IMR-90 (cell line): ENCODE measurements around the gene CD24. TPM values are rescaled to one million over a fixed set of nuclear protein-coding genes. Genes with fewer than 3 reads are reported as not detected.

Experiments used
- ATAC-seq: fragments of 200-7000 bp; cut with Tn5 transposase; 2 replicates; pipeline ENCODE4 v1.9.1; 2020; ENCODE audit warnings: low read depth, mild to moderate bottlenecking, moderate library complexity
- BruUV-seq: library from RNA; stranded (reverse); fragments of 400-500 nt; replicated peaks from 2 replicates; lab custom pipeline; 2021; lab: Mats Ljungman, UMichigan
- CTCF ChIA-PET: fragments of 300-600 bp; formaldehyde crosslinking; extraction: SDS; loops from one replicate; lab custom pipeline; 2021; ENCODE audit warnings: antibody characterized with exemption; lab: Yijun Ruan, JAX
- POLR2A ChIA-PET: fragments of 300-600 bp; sonication (Branson Sonifier 250); formaldehyde crosslinking; loops from one replicate; lab custom pipeline; 2022; ENCODE audit warnings: antibody characterized with exemption; ENCODE audit not compliant: unreplicated experiment; lab: Charles Lee
- DNase-seq: peaks from one replicate; pipeline ENCODE4 v3.0.0; 2013
- H2AFZ ChIP-seq: replicated peaks from 2 replicates; pipeline ENCODE3; 2013; ENCODE audit warnings: low read length, mild to moderate bottlenecking; ENCODE audit not compliant: poor library complexity
- H2AK5ac ChIP-seq: 2 replicates; pipeline ENCODE4 v1.6.1; 2013; ENCODE audit warnings: low read depth, low read length, inconsistent platforms
- H2AK9ac ChIP-seq: replicated peaks from 2 replicates; pipeline ENCODE3; 2013; ENCODE audit warnings: mild to moderate bottlenecking, low read depth, low read length, moderate library complexity; ENCODE audit not compliant: poor library complexity
- H2BK120ac ChIP-seq: 2 replicates; pipeline ENCODE4 v1.6.1; 2013; ENCODE audit warnings: low read depth, low read length, inconsistent platforms
- H2BK15ac ChIP-seq: 3 replicates; pipeline ENCODE4 v1.6.1; 2013; ENCODE audit warnings: low read depth, low read length, inconsistent platforms
- H2BK20ac ChIP-seq: 2 replicates; pipeline ENCODE4 v1.6.1; 2013; ENCODE audit warnings: low read depth, mild to moderate bottlenecking, inconsistent platforms, low read length, moderate library complexity
- H2BK5ac ChIP-seq: 2 replicates; pipeline ENCODE4 v1.6.1; 2013; ENCODE audit warnings: mild to moderate bottlenecking, low read depth, low read length, inconsistent platforms; ENCODE audit not compliant: poor library complexity, severe bottlenecking
- H3K14ac ChIP-seq: replicated peaks from 2 replicates; pipeline ENCODE4 v1.6.1; 2013; ENCODE audit warnings: low read depth, low read length, inconsistent platforms
- H3K18ac ChIP-seq: 2 replicates; pipeline ENCODE4 v1.6.1; 2013; ENCODE audit warnings: low read depth, low read length, control low read depth
- H3K23ac ChIP-seq: 2 replicates; pipeline ENCODE4 v1.6.1; 2013; ENCODE audit warnings: low read depth, low read length, inconsistent platforms
- H3K27ac ChIP-seq: 2 replicates; pipeline ENCODE4 v1.5.1; 2013; ENCODE audit warnings: mild to moderate bottlenecking, control low read depth, low read length; ENCODE audit not compliant: insufficient read depth
- H3K27me3 ChIP-seq: 2 replicates; pipeline ENCODE4 v1.6.1; 2013; ENCODE audit warnings: low read length; ENCODE audit not compliant: control insufficient read depth, insufficient read depth
- H3K36me3 ChIP-seq: 2 replicates; pipeline ENCODE4 v1.6.1; 2013; ENCODE audit warnings: low read length, mixed read lengths; ENCODE audit not compliant: control insufficient read depth, insufficient read depth
- H3K4ac ChIP-seq: 2 replicates; pipeline ENCODE4 v1.6.1; 2013; ENCODE audit warnings: low read depth, low read length, inconsistent platforms
- H3K4me1 ChIP-seq: 2 replicates; pipeline ENCODE4 v1.6.1; 2013; ENCODE audit warnings: low read length, mixed read lengths; ENCODE audit not compliant: control insufficient read depth, insufficient read depth
- H3K4me2 ChIP-seq: 2 replicates; pipeline ENCODE4 v1.6.1; 2013; ENCODE audit warnings: low read depth, mild to moderate bottlenecking, control low read depth, low read length, moderate library complexity
- H3K4me3 ChIP-seq: 2 replicates; pipeline ENCODE4 v1.5.1; 2013; ENCODE audit warnings: low read depth, mild to moderate bottlenecking, control low read depth, low read length, moderate library complexity; ENCODE audit not compliant: insufficient read depth
- H3K56ac ChIP-seq: 2 replicates; pipeline ENCODE4 v1.6.1; 2013; ENCODE audit warnings: low read length, inconsistent platforms; ENCODE audit not compliant: insufficient read depth; ENCODE audit errors: extremely low read depth
- H3K79me1 ChIP-seq, 2 experiments: 2 replicates each; pipeline ENCODE4 v1.6.1; 2013; ENCODE audit warnings: low read length in 2 of 2, inconsistent platforms in 1 of 2, low read depth in 1 of 2
- H3K9ac ChIP-seq: 2 replicates; pipeline ENCODE4 v1.6.1; 2013; ENCODE audit warnings: low read depth, low read length, control low read depth
- H3K9me1 ChIP-seq: 2 replicates; pipeline ENCODE4 v1.6.1; 2013; ENCODE audit warnings: low read length, inconsistent platforms; ENCODE audit not compliant: insufficient read depth
- H3K9me3 ChIP-seq: 2 replicates; pipeline ENCODE4 v1.6.1; 2013; ENCODE audit warnings: low read length; ENCODE audit not compliant: control insufficient read depth, insufficient read depth
- H4K20me1 ChIP-seq: 2 replicates; pipeline ENCODE4 v1.6.1; 2013; ENCODE audit warnings: low read length, inconsistent platforms; ENCODE audit not compliant: insufficient read depth
- H4K5ac ChIP-seq: 2 replicates; pipeline ENCODE4 v1.6.1; 2013; ENCODE audit warnings: mild to moderate bottlenecking, low read depth, low read length, control low read depth
- H4K8ac ChIP-seq, 2 experiments: 2 replicates each; pipeline ENCODE4 v1.6.1; 2013; ENCODE audit warnings: low read depth in 2 of 2, low read length in 2 of 2, control low read depth in 1 of 2, inconsistent platforms in 1 of 2
- H4K91ac ChIP-seq: 2 replicates; pipeline ENCODE4 v1.6.1; 2013; ENCODE audit warnings: low read depth, low read length, inconsistent platforms; ENCODE audit not compliant: insufficient read depth
- BHLHE40 ChIP-seq: fragments of 150-350 bp; IDR thresholded peaks from 2 replicates; pipeline ENCODE4 v1.6.1; 2016; ENCODE audit warnings: mild to moderate bottlenecking, low read depth, low read length
- CEBPB ChIP-seq: IDR thresholded peaks from 2 replicates; pipeline ENCODE4 v1.6.1; 2012; ENCODE audit warnings: low read depth, low read length, improper control_type of control experiment
- CHD1 ChIP-seq: IDR thresholded peaks from 2 replicates; pipeline ENCODE4 v1.6.1; 2012; ENCODE audit warnings: low read depth, low read length, improper control_type of control experiment
- FOS ChIP-seq: fragments of 150-350 bp; IDR thresholded peaks from 2 replicates; pipeline ENCODE4 v1.6.1; 2016; ENCODE audit warnings: low read depth, low read length
- MAFK ChIP-seq: IDR thresholded peaks from 2 replicates; pipeline ENCODE4 v1.6.1; 2012; ENCODE audit warnings: low read depth, low read length, improper control_type of control experiment
- MAZ ChIP-seq: IDR thresholded peaks from 2 replicates; pipeline ENCODE4 v1.6.1; 2012; ENCODE audit warnings: low read depth, mild to moderate bottlenecking, low read length, improper control_type of control experiment, moderate library complexity, borderline replicate concordance
- MXI1 ChIP-seq: IDR thresholded peaks from 2 replicates; pipeline ENCODE4 v1.6.1; 2012; ENCODE audit warnings: low read depth, mild to moderate bottlenecking, low read length, moderate library complexity, borderline replicate concordance
- NFE2L2 ChIP-seq: fragments of 150-350 bp; IDR thresholded peaks from 2 replicates; pipeline ENCODE4 v1.6.1; 2016; ENCODE audit warnings: low read depth, mild to moderate bottlenecking, low read length
- POLR2A ChIP-seq: IDR thresholded peaks from 2 replicates; pipeline ENCODE4 v1.6.1; 2012; ENCODE audit warnings: mild to moderate bottlenecking, low read depth, low read length
- RAD21 ChIP-seq: IDR thresholded peaks from 2 replicates; pipeline ENCODE4 v1.6.1; 2012; ENCODE audit warnings: low read length, improper control_type of control experiment
- RCOR1 ChIP-seq: IDR thresholded peaks from 2 replicates; pipeline ENCODE4 v1.6.1; 2012; ENCODE audit warnings: mild to moderate bottlenecking, low read length, improper control_type of control experiment; ENCODE audit not compliant: insufficient replicate concordance
- RFX5 ChIP-seq: IDR thresholded peaks from 2 replicates; pipeline ENCODE4 v1.8.0; 2012; ENCODE audit warnings: low read depth, mild to moderate bottlenecking, low read length, moderate library complexity
- SMC3 ChIP-seq: fragments of 150-350 bp; IDR thresholded peaks from 2 replicates; pipeline ENCODE4 v1.6.1; 2016; ENCODE audit warnings: low read depth, mild to moderate bottlenecking, antibody characterized with exemption, low read length, moderate library complexity
- USF2 ChIP-seq: fragments of 150-350 bp; IDR thresholded peaks from 2 replicates; pipeline ENCODE4 v1.6.1; 2017; ENCODE audit warnings: mild to moderate bottlenecking, antibody characterized with exemption, low read length, low read depth
- WGBS, 2 experiments: methylation state at CpG; one replicate each; pipeline versions ENCODE4 v1.1.5 to v1.1.7; 2013; ENCODE audit warnings: missing lambda C conversion rate in 2 of 2; ENCODE audit not compliant: insufficient read length in 1 of 2; ENCODE audit errors: extremely low coverage in 2 of 2; 5-methylcytosine and 5-hydroxymethylcytosine counted together
- dilution Hi-C: fragments of 300-500 bp; cut with HindIII; formaldehyde crosslinking; loops from one replicate; pipeline ENCODE4 v1.14.3; 2018; ENCODE audit warnings: low sequenced_read_pairs; ENCODE audit not compliant: unreplicated experiment
- in situ Hi-C: fragments of 300-500 bp; cut with MboI; formaldehyde crosslinking; loops from 3 replicates; pipeline ENCODE4 v1.14.3; 2019; ENCODE audit warnings: low sequenced_read_pairs, inconsistent platforms, mixed read lengths
- intact Hi-C: fragments of 100-400 bp; cut with micrococcal nuclease; formaldehyde crosslinking; loops from 2 replicates; pipeline ENCODE4 v1.10.0; 2022
- polyA plus RNA-seq, 3 experiments: library from polyadenylated mRNA; depleted of rRNA; stranded (reverse); fragments of >200 nt; gene quantifications; 2 replicates each; pipeline ENCODE4 v1.2.3, GENCODE V29; 2012; ENCODE audit warnings: low replicate concordance in 1 of 3
- total RNA-seq: library from RNA; depleted of rRNA; stranded (reverse); fragments of >200 nt; gene quantifications from 2 replicates; pipeline ENCODE4 v1.2.3, GENCODE V29; 2012
- TF ChIP-seq, protein P1 (sequence below): fragments of 150-350 bp; IDR thresholded peaks from 2 replicates; pipeline ENCODE4 v1.6.1; 2016; ENCODE audit warnings: low read depth, mild to moderate bottlenecking, low read length, moderate library complexity, borderline replicate concordance
- TF ChIP-seq, protein P2 (sequence below): conservative IDR thresholded peaks from 2 replicates; pipeline ENCODE4 v1.5.1; 2012; ENCODE audit warnings: mild to moderate bottlenecking, low read depth, low read length, improper control_type of control experiment

The CD24 gene
- total and polyA plus RNA-seq, 2 of the 4 experiments (the other 2 are of a cell fraction): 0.07 to 0.18 TPM

DNA sequence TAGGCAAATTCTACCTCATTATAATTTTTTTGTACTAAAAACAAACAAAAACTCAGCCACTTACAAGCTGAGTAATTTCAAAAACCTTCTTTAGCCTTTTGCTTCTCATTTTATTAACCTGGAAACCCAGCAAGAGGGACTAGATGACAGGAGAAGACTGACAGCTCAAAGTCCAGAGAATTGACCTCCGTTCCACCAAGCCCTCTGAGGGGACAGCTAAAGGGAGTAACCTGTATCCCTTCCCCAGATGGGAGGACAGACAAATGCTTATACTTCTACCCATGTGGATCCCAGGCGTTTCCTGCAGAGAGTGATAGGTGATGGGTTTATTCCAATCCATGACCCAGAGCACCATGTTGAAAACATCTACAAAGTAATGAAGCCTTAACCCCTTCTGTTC, 35.0 kb upstream of the CD24 start:
- no CpG with 5 or more reads among the region's 2 CpGs for WGBS, 2 experiments
- no peaks in the 10 kb centered on the region for H3K27me3 ChIP-seq
- no peaks in the 10 kb centered on the region for H3K9me1 ChIP-seq
- H3K4me2 ChIP-seq: no peak overlapping the region
- H3K4me3 ChIP-seq: no peak overlapping the region
- H4K8ac ChIP-seq: no peak overlapping the region
- no peak for TF ChIP-seq MXI1
- no peak for TF ChIP-seq RFX5
- no peak for TF ChIP-seq NFE2L2
- no peak for TF ChIP-seq MAZ
- no peak for TF ChIP-seq USF2
- TF ChIP-seq SMC3: no peak
- no peak for TF ChIP-seq POLR2A
- TF ChIP-seq RAD21: no peak
- no peak for TF ChIP-seq FOS
- TF ChIP-seq MAFK: no peak
- TF ChIP-seq CEBPB: no peak
- TF ChIP-seq, protein P1, sequence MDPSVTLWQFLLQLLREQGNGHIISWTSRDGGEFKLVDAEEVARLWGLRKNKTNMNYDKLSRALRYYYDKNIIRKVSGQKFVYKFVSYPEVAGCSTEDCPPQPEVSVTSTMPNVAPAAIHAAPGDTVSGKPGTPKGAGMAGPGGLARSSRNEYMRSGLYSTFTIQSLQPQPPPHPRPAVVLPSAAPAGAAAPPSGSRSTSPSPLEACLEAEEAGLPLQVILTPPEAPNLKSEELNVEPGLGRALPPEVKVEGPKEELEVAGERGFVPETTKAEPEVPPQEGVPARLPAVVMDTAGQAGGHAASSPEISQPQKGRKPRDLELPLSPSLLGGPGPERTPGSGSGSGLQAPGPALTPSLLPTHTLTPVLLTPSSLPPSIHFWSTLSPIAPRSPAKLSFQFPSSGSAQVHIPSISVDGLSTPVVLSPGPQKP: no peak
- no peak for TF ChIP-seq CHD1
- no peak for TF ChIP-seq BHLHE40
- TF ChIP-seq, protein P2, sequence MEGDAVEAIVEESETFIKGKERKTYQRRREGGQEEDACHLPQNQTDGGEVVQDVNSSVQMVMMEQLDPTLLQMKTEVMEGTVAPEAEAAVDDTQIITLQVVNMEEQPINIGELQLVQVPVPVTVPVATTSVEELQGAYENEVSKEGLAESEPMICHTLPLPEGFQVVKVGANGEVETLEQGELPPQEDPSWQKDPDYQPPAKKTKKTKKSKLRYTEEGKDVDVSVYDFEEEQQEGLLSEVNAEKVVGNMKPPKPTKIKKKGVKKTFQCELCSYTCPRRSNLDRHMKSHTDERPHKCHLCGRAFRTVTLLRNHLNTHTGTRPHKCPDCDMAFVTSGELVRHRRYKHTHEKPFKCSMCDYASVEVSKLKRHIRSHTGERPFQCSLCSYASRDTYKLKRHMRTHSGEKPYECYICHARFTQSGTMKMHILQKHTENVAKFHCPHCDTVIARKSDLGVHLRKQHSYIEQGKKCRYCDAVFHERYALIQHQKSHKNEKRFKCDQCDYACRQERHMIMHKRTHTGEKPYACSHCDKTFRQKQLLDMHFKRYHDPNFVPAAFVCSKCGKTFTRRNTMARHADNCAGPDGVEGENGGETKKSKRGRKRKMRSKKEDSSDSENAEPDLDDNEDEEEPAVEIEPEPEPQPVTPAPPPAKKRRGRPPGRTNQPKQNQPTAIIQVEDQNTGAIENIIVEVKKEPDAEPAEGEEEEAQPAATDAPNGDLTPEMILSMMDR: no peak
- TF ChIP-seq RCOR1: no peak
- H4K20me1 ChIP-seq: no peaks in the 10 kb centered on the region
- no peak overlapping the region for H3K23ac ChIP-seq
- no peak overlapping the region for H3K56ac ChIP-seq
- no peak overlapping the region for H2BK120ac ChIP-seq
- H4K5ac ChIP-seq: no peak overlapping the region
- H2AK5ac ChIP-seq: no peak overlapping the region
- no peak overlapping the region for H2BK15ac ChIP-seq
- H2BK5ac ChIP-seq: no peak overlapping the region
- no peaks in the 10 kb centered on the region for H3K4me1 ChIP-seq
- ATAC-seq: no peak
- in situ Hi-C loops (no loop called here), dilution Hi-C loops (no loop called here), intact Hi-C loops (no loop called here)
- no peak overlapping the region for H3K4ac ChIP-seq
- H4K91ac ChIP-seq: no peak overlapping the region
- no peaks in the 10 kb centered on the region for H3K9me3 ChIP-seq
- no peak overlapping the region for H3K9ac ChIP-seq
- H2AK9ac ChIP-seq: no peak overlapping the region
- no peak overlapping the region for H3K18ac ChIP-seq
- H3K14ac ChIP-seq: no peak overlapping the region
- no peaks in the 10 kb centered on the region for H3K36me3 ChIP-seq
- H3K27ac ChIP-seq: no peak overlapping the region
- no peaks in the 10 kb centered on the region for H3K79me1 ChIP-seq
- POLR2A ChIA-PET: no interaction called here
- DNase-seq: no peak
- H2BK20ac ChIP-seq: no peak overlapping the region
- BruUV-seq: no TSS peak
- no peak overlapping the region for H2AFZ ChIP-seq
- CTCF ChIA-PET: no interaction called here
